ENCODE results near the gene G0S2. TPM values are rescaled to one million over a fixed set of nuclear protein-coding genes. Genes with fewer than 3 reads are reported as not detected.

G0S2 gene
- total RNA-seq, 1 experiment from 2014 or later, result 4.0 TPM

DNA sequence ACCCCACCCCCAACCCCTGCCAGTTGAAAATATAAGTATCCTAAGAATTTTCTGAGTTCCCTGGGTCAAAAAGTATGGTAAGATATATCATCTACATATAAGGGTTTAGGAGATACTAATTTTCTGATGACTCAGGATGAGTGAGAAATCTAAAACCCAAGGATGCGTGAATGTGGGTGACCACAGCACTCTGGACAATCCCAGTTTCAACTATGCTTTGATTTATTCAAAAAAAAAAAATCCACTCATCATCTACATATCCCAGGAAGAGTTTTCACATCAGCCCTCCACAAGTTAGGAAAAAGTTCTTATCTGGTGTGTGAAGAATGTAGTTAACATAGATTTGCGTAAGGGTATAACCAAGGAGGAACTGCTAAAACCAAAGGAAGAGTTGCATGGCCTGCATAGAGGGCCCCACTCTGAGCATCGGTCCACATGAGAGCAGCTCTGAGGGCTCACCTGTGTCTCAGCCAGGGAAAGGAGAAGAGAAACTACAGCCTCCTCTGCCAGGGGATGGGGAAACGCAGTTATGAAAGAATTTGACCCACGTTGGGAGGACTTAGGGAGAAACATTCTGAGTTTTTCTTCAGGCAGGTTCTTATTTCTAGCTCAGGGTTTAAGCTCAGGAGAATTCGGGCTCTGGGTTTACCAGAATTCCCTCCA is 41.7 kb upstream of the G0S2 start:
- no peak for DNase-seq
- Mint-ChIP-seq H3K9me3 (ENCODE audit: low read depth, unreplicated experiment) (no peaks in the 10 kb centered on the region), H3K36me3 (ENCODE audit: insufficient read depth, unreplicated experiment) (peaks cover 87% of the 10 kb centered on the region), H3K4me3 (ENCODE audit: low read depth, unreplicated experiment) (no peak overlapping the region), H3K27me3 (ENCODE audit: unreplicated experiment) (no peaks in the 10 kb centered on the region), H3K4me1 (ENCODE audit: low read depth, unreplicated experiment) (peaks cover 7% of the 10 kb centered on the region), H3K27ac (ENCODE audit: unreplicated experiment) (no peak overlapping the region)
- TF ChIP-seq, protein P1, sequence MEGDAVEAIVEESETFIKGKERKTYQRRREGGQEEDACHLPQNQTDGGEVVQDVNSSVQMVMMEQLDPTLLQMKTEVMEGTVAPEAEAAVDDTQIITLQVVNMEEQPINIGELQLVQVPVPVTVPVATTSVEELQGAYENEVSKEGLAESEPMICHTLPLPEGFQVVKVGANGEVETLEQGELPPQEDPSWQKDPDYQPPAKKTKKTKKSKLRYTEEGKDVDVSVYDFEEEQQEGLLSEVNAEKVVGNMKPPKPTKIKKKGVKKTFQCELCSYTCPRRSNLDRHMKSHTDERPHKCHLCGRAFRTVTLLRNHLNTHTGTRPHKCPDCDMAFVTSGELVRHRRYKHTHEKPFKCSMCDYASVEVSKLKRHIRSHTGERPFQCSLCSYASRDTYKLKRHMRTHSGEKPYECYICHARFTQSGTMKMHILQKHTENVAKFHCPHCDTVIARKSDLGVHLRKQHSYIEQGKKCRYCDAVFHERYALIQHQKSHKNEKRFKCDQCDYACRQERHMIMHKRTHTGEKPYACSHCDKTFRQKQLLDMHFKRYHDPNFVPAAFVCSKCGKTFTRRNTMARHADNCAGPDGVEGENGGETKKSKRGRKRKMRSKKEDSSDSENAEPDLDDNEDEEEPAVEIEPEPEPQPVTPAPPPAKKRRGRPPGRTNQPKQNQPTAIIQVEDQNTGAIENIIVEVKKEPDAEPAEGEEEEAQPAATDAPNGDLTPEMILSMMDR (IDR thresholded peaks at IDR 0.05; ENCODE audit: unreplicated experiment), result no peak
- CTCF ChIA-PET, result no interaction called here
- BruUV-seq (replicated peaks), result no TSS peak
- intact Hi-C loops (cut with micrococcal nuclease; ENCODE audit: unreplicated experiment), result no loop called here

DNA sequence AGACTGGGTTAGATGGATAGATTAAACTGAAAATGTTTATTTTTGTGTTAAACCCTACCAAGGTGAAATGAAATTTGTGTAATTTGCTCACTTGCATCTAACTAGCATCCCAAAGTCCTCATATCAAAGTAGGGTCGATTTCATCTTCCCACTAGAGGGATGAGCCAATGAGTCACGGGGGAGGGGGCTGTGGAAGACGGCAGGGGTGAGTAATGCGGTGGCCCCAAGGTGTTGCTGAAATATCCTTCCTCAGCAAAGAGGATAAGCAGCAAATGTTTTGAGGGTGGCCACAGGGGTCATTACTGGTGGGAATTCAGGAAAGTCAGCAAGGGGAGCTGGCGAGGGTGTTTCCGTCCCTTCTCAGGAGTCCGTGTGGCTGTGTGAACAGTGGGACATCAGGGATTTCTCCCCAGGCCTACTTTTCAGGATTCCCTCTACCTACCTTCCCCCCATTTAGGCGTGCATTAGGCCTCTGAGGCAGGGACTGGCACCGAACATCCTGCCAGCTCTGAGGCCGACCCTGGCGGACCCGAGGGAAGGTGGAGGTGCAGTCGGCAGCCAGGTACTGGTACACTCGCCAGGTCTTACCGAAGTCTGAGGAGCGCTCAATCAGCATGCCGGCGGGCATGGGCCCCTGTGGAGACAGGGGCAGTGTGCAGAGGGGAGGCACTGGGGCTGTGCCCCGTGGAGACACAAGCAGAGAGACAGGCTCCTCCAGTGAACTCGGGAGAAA is 41.0 kb upstream of the G0S2 start:
- no TSS peak for BruUV-seq (replicated peaks)
- Mint-ChIP-seq H3K4me1 (ENCODE audit: low read depth, unreplicated experiment) (peaks cover 7% of the 10 kb centered on the region), H3K4me3 (ENCODE audit: low read depth, unreplicated experiment) (no peak overlapping the region), H3K27ac (ENCODE audit: unreplicated experiment) (no peak overlapping the region), H3K9me3 (ENCODE audit: low read depth, unreplicated experiment) (no peaks in the 10 kb centered on the region), H3K27me3 (ENCODE audit: unreplicated experiment) (no peaks in the 10 kb centered on the region), H3K36me3 (ENCODE audit: insufficient read depth, unreplicated experiment) (peaks cover 91% of the 10 kb centered on the region)
- TF ChIP-seq, protein P1 (IDR thresholded peaks at IDR 0.05; ENCODE audit: unreplicated experiment), result no peak
- DNase-seq, result no peak
- intact Hi-C loops (cut with micrococcal nuclease; ENCODE audit: unreplicated experiment), result no loop called here
- CTCF ChIA-PET, result interaction anchor here (0.6 to 0.8 kb wide), 2 partner anchors 18 to 34 kb away, joined by 3 to 5 read pairs; partner anchors contain the start of gene LAMB3

DNA sequence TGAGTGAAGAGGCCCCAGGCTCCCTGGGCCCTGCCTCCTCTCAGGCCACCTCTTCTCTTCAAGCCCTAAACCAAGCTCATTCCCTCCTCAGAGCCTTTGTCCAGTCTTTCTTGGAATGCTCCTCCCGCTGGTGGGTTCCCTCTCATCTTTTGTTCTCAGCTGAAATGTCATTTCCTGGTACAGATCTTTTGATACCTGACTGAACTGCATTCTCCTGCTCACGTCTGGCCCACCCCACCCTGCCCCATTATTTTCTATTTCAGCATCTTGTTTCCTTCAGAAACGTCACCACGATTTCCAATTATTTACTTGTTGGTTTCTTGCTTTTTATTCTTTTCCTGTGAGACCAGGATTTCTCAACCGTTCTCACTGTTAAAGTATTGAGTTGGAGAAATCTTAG is 39.4 kb upstream of the G0S2 start:
- Mint-ChIP-seq H3K27me3 (ENCODE audit: unreplicated experiment) (no peaks in the 10 kb centered on the region), H3K4me3 (ENCODE audit: low read depth, unreplicated experiment) (no peak overlapping the region), H3K4me1 (ENCODE audit: low read depth, unreplicated experiment) (peaks cover 7% of the 10 kb centered on the region), H3K36me3 (ENCODE audit: insufficient read depth, unreplicated experiment) (peaks cover 97% of the 10 kb centered on the region), H3K9me3 (ENCODE audit: low read depth, unreplicated experiment) (no peaks in the 10 kb centered on the region), H3K27ac (ENCODE audit: unreplicated experiment) (peak overlapping the region; percentile 11)
- no TSS peak for BruUV-seq (replicated peaks)
- intact Hi-C loops (cut with micrococcal nuclease; ENCODE audit: unreplicated experiment), result no loop called here
- CTCF ChIA-PET, result no interaction called here
- no peak for DNase-seq
- TF ChIP-seq, protein P1 (IDR thresholded peaks at IDR 0.05; ENCODE audit: unreplicated experiment), result no peak

DNA sequence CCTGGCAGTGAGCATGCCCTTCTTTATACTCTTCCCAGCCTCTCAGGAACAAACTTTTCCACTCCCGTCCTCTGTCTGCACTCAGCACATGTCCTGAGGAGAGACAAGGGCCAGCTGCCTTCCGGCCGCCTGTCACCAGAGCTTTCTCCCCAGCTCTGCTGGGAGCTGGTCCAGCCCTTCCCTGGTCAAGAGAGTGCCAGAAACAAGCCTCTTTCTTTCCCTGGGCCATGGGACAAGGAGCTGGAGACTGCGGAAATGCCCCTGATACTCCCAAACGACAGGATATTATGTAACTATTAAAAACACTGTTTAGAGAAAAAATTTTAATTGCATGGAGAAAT is 33.4 kb upstream of the G0S2 start:
- H3K36me3 Mint-ChIP-seq (ENCODE audit: insufficient read depth, unreplicated experiment), result peaks cover 90% of the 10 kb centered on the region
- no peaks in the 10 kb centered on the region for H3K27me3 Mint-ChIP-seq (ENCODE audit: unreplicated experiment)
- H3K4me1 Mint-ChIP-seq (ENCODE audit: low read depth, unreplicated experiment), result peaks cover 41% of the 10 kb centered on the region

More for the DNA sequence above, 33.4 kb upstream of the G0S2 start:
- no peak overlapping the region for H3K27ac Mint-ChIP-seq (ENCODE audit: unreplicated experiment)
- intact Hi-C loops (cut with micrococcal nuclease; ENCODE audit: unreplicated experiment), result no loop called here
- no peak for DNase-seq
- CTCF ChIA-PET, result interaction anchor here (1.6 to 2.0 kb wide), 2 partner anchors 9 to 11 kb away, joined by 4 to 5 read pairs; no protein-coding TSS in a partner anchor
- no peak overlapping the region for H3K4me3 Mint-ChIP-seq (ENCODE audit: low read depth, unreplicated experiment)
- no TSS peak for BruUV-seq (replicated peaks)
- TF ChIP-seq, protein P1 (IDR thresholded peaks at IDR 0.05; ENCODE audit: unreplicated experiment), result no peak
- H3K9me3 Mint-ChIP-seq (ENCODE audit: low read depth, unreplicated experiment), result no peaks in the 10 kb centered on the region

Measured in Calu3 (cell line).